Activated CD8-positive, alpha-beta memory T cell treated with anti-CD3 and anti-CD28 coated beads for 1 hour (primary cell): Measurements from ENCODE around the gene CYB5D1.

Experiments used
- DNase-seq, 2 donors: peaks; one replicate each; pipeline ENCODE4 v3.0.0-alpha.2; 2020; ENCODE audit warnings: low read depth in 1 of 2; ENCODE audit errors: extremely low read depth in 1 of 2

CYB5D1 gene

DNA sequence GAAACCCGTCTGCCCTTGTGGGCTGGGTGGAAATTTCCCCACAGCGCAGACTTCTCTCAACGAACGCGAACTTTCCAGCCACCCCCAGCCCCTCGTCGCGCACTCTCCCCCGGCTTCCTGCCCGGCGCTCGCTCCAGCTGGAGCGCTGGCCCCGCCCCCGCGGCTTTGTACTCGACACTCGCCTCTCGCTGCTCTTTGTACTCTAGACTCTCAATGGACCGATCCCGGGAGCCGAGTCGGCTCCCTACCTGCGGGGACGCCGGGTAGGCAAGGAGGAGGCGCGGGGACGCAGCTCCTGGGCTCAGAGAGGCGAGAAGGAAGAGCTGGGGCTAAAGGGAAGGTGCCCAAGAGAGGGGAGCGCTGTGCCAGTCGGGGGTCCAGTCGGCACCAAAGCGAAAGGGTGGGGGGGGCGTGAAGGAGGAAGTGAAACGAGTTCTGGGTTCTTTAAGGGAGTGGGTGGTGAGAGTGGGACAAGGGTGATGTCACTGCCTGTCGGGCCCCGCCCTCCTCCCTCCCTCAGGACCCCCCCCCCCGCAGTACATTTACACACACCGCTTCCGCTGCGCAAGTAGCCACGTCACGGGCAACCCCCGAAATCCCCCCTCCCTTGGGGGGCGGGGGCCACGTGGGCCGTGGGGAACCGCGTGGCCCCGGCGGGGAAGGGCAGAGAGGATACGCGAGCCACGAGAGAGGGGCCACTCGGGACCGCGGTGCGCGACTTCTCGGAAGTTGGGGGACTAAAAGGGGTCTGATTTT is 14.1 kb upstream of the CYB5D1 start:
- peak; percentile 82 to 88 for DNase-seq

DNA sequence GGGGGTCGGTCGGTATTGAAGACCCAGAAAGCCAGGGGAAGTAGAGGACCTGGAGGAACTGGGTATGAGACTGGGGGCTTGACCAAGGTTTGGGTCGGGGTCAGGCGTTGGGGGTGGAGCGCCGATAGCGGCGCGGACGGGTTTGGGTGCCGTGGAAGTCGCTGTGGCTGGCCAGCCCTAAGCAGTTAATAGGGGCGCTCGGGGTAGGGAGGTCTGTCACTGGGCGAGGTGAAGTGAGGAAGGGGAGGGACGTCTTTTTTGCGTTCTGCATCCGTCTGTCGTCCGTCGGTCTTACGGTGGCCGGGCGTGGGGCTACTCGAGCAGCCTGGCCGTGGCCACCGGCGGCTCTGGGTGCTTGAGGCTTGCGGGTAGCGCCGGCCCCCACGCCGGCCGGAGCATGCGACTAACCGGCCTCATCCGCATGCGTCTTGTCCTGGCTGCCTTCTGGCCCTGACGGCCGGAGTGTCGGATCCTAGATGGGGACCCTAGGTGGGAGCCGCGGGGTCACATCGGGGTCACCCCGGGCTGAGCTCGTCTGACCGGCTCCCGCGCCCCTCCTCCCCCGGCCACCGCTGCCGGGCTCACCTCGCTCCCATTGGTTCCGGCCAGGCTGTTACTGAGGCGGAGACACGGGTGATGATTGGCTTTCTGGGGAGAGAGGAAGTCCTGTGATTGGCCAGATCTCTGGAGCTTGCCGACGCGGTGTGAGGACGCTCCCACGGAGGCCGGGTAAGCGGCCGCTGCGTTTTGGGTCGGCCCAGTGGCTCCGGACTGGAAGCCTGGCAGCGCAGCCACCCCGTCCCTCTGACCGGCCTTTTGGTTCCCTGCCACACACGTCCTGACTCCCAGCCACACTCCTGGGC is 13.3 kb upstream of the CYB5D1 start:
- peak in 1 of 2 donors; percentile 67 for DNase-seq

DNA sequence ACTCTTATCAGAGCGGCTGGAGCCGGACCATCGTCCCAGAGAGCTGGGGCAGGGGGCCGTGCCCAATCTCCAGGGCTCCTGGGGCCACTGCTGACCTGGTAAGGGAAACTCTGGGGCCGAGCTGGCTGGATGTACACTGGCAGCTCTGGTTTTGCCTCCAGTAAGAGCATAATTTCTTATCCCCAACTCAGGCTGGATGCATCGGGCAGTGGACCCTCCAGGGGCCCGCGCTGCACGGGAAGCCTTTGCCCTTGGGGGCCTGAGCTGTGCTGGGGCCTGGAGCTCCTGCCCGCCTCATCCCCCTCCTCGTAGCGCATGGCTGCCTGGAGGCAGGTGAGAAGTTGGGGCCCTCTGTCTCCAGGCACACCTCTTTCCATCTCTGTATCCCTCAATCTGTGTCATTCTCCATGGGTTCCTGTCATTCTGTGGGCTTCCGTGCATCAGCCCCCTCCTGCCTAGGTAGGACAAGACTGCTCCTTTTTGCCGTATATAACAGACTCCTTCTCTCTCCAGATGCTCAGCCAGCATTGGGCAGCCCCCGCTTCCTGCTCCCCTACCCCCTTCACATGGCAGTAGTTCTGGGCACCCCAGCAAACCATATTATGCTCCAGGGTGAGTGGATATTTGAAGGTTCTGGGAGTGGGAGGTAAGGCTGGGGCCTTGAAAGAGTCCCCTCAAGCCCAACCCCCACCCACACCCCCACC is 12.3 kb upstream of the CYB5D1 start:
- DNase-seq = no peak

DNA sequence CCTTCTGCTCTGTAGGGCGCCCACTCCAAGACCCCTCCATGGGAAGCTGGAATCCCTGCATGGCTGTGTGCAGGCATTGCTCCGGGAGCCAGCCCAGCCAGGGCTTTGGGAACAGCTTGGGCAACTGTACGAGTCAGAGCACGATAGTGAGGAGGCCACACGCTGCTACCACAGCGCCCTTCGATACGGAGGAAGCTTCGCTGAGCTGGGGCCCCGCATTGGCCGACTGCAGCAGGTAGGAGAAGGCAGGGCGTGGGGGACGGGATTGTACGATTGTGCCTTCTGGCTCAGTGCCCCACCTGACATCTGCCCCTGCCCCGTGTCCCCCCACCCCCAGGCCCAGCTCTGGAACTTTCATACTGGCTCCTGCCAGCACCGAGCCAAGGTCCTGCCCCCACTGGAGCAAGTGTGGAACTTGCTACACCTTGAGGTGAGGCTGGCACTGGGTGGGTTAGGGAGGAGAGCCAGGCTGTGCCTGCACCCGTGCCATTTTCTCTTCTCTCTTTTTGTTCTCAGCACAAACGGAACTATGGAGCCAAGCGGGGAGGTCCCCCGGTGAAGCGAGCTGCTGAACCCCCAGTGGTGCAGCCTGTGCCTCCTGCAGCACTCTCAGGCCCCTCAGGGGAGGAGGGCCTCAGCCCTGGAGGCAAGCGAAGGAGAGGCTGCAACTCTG is 11.6 kb upstream of the CYB5D1 start:
- DNase-seq = no peak

DNA sequence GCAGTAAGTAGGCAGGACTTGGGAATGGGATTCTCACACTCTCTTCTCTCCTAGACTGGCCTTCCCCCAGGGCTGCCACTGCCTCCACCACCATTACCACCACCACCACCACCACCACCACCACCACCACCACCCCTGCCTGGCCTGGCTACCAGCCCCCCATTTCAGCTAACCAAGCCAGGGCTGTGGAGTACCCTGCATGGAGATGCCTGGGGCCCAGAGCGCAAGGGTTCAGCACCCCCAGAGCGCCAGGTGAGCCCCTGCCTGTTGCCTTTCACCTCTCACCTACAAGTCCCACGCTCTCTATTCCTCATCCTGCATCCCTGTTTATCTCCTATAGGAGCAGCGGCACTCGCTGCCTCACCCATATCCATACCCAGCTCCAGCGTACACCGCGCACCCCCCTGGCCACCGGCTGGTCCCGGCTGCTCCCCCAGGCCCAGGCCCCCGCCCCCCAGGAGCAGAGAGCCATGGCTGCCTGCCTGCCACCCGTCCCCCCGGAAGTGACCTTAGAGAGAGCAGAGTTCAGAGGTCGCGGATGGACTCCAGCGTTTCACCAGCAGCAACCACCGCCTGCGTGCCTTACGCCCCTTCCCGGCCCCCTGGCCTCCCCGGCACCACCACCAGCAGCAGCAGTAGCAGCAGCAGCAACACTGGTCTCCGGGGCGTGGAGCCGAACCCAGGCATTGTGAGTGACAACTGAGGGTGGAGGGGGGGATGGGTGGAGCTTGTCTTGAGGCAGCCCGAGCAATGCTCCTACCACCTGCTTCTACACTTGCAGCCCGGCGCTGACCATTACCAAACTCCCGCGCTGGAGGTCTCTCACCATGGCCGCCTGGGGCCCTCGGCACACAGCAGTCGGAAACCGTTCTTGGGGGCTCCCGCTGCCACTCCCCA is 10.8 kb upstream of the CYB5D1 start:
- no peak for DNase-seq

DNA sequence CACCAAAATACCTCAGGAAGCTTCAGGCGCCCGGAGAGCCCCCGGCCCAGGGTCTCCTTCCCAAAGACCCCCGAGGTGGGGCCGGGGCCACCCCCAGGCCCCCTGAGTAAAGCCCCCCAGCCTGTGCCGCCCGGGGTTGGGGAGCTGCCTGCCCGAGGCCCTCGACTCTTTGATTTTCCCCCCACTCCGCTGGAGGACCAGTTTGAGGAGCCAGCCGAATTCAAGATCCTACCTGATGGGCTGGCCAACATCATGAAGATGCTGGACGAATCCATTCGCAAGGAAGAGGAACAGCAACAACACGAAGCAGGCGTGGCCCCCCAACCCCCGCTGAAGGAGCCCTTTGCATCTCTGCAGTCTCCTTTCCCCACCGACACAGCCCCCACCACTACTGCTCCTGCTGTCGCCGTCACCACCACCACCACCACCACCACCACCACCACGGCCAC is 9.6 kb upstream of the CYB5D1 start:
- no peak for DNase-seq

DNA sequence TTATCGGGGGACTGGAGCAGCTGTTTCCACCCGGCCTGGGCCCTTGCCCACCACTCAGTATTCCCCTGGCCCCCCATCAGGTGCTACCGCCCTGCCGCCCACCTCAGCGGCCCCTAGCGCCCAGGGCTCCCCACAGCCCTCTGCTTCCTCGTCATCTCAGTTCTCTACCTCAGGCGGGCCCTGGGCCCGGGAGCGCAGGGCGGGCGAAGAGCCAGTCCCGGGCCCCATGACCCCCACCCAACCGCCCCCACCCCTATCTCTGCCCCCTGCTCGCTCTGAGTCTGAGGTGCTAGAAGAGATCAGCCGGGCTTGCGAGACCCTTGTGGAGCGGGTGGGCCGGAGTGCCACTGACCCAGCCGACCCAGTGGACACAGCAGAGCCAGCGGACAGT is 9.1 kb upstream of the CYB5D1 start:
- DNase-seq = no peak

DNA sequence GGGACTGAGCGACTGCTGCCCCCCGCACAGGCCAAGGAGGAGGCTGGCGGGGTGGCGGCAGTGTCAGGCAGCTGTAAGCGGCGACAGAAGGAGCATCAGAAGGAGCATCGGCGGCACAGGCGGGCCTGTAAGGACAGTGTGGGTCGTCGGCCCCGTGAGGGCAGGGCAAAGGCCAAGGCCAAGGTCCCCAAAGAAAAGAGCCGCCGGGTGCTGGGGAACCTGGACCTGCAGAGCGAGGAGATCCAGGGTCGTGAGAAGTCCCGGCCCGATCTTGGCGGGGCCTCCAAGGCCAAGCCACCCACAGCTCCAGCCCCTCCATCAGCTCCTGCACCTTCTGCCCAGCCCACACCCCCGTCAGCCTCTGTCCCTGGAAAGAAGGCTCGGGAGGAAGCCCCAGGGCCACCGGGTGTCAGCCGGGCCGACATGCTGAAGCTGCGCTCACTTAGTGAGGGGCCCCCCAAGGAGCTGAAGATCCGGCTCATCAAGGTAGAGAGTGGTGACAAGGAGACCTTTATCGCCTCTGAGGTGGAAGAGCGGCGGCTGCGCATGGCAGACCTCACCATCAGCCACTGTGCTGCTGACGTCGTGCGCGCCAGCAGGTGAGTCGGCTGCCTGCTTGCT is 8.6 kb upstream of the CYB5D1 start:
- no peak for DNase-seq

DNA sequence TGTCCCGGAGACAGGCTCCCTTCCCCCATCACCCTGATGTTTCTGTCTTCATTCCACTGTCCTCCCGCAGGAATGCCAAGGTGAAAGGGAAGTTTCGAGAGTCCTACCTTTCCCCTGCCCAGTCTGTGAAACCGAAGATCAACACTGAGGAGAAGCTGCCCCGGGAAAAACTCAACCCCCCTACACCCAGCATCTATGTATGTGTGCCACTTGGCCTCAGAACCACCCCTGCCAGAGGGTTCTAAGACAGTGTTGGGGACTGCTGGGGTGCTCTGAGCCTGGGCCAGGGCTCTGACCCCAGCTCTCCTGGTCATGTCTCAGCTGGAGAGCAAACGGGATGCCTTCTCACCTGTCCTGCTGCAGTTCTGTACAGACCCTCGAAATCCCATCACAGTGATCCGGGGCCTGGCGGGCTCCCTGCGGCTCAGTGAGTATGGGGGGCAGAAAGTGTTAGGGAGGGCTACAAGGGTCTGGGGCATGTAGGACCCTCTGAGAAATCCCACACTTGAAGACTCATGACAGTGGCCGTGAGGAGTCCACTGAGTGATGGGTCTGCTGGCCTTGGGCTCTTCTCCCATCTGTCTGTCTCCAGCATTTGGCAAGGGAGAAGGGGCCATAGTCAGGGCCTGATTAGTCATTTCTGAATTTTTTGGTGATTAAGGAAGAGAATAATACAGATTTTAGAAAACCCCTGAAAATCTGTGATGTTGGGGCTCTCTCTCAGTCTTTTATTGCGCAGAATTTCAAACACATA is 7.9 kb upstream of the CYB5D1 start:
- DNase-seq = no peak

DNA sequence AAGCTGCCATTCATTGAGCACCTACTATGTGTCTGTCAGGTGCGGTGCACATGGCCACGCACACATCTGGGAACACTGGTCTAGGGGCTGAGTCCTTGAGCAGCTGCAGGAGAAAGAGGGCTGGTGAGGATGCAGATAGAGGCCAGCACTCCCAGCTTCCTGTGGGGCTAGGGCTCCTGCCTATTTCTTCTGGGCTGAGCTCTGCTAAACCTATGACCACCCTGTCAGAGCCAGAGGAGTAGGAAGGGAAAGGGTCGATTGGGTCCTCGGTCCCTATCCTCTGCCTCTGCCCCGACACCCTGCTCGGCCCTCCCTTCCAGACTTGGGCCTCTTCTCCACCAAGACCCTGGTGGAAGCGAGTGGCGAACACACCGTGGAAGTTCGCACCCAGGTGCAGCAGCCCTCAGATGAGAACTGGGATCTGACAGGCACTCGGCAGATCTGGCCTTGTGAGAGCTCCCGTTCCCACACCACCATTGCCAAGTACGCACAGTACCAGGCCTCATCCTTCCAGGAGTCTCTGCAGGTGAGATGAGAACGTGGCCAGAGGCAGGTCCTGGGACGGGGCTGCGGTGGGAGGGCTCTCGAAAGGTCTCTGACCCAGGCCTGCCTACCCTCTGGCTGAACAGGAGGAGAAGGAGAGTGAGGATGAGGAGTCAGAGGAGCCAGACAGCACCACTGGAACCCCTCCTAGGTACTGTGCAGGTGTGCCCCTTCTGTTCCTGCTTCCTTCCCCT is 6.9 kb upstream of the CYB5D1 start:
- no peak for DNase-seq

DNA sequence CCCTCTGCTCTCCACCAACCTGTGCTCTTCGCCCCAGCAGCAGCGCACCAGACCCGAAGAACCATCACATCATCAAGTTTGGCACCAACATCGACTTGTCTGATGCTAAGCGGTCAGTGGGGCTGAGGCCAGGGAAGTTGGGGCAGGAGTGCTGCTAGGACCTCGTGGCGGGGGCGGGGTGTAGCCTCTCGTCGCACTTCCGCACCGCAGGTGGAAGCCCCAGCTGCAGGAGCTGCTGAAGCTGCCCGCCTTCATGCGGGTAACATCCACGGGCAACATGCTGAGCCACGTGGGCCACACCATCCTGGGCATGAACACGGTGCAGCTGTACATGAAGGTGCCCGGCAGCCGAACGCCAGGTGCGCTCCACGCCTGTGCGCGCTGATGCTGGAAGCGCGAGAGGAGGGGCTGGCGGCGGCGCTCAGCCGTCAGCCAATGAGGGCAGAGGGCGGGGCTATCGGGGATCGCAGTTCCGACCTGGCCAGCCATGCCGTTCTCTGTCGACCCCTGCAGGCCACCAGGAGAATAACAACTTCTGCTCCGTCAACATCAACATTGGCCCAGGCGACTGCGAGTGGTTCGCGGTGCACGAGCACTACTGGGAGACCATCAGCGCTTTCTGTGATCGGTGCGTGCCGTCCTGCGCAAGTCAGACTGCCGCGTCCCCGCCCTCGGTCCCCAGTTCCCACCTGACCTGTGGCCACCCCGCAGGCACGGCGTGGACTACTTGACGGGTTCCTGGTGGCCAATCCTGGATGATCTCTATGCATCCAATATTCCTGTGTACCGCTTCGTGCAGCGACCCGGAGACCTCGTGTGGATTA is 6.2 kb upstream of the CYB5D1 start:
- peak; percentile 88 to 92 for DNase-seq

DNA sequence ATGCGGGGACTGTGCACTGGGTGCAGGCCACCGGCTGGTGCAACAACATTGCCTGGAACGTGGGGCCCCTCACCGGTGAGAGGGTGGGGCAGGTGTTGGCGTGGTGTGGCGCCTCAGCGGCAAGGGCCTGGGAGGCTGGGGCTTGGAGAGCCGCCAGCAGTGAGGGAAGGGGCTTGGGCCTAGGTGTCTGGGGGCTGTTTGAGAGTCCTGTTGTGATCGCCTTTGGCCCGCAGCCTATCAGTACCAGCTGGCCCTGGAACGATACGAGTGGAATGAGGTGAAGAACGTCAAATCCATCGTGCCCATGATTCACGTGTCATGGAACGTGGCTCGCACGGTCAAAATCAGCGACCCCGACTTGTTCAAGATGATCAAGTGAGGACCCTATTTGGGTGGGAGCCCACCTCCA is 5.5 kb upstream of the CYB5D1 start:
- DNase-seq = no peak

DNA sequence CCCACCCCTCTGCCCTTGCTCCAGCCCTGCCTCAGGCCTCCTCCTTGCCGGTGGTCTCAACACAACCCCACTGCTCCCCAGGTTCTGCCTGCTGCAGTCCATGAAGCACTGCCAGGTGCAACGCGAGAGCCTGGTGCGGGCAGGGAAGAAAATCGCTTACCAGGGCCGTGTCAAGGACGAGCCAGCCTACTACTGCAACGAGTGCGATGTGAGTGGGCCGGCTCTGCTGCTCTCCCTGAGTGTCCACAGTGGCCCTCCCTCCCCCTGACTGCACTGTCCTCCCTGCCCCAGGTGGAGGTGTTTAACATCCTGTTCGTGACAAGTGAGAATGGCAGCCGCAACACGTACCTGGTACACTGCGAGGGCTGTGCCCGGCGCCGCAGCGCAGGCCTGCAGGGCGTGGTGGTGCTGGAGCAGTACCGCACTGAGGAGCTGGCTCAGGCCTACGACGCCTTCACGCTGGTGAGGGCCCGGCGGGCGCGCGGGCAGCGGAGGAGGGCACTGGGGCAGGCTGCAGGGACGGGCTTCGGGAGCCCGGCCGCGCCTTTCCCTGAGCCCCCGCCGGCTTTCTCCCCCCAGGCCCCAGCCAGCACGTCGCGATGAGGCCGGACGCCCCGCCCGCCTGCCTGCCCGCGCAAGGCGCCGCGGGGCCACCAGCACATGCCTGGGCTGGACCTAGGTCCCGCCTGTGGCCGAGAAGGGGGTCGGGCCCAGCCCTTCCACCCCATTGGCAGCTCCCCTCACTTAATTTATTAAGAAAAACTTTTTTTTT is 4.7 kb upstream of the CYB5D1 start:
- DNase-seq = no peak

DNA sequence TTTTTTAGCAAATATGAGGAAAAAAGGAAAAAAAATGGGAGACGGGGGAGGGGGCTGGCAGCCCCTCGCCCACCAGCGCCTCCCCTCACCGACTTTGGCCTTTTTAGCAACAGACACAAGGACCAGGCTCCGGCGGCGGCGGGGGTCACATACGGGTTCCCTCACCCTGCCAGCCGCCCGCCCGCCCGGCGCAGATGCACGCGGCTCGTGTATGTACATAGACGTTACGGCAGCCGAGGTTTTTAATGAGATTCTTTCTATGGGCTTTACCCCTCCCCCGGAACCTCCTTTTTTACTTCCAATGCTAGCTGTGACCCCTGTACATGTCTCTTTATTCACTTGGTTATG is 4.1 kb upstream of the CYB5D1 start:
- no peak for DNase-seq

DNA sequence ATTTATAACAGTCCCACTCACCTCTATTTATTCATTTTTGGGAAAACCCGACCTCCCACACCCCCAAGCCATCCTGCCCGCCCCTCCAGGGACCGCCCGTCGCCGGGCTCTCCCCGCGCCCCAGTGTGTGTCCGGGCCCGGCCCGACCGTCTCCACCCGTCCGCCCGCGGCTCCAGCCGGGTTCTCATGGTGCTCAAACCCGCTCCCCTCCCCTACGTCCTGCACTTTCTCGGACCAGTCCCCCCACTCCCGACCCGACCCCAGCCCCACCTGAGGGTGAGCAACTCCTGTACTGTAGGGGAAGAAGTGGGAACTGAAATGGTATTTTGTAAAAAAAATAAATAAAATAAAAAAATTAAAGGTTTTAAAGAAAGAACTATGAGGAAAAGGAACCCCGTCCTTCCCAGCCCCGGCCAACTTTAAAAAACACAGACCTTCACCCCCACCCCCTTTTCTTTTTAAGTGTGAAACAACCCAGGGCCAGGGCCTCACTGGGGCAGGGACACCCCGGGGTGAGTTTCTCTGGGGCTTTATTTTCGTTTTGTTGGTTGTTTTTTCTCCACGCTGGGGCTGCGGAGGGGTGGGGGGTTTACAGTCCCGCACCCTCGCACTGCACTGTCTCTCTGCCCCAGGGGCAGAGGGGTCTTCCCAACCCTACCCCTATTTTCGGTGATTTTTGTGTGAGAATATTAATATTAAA is 3.6 kb upstream of the CYB5D1 start:
- DNase-seq = no peak
